Activated T-helper 17 cell treated with anti-CD3 and anti-CD28 coated beads, Interleukin-2, amount 50 U/mL, for 72 hours (primary cell): Measurements from ENCODE around the gene SPATS1. TPM values are rescaled to one million over a fixed set of nuclear protein-coding genes. Genes with fewer than 3 reads are reported as not detected.

ENCODE experiments used
- ATAC-seq: fragments of 150-1000 bp; cut with Tn5 transposase; replicated peaks from 2 replicates; pipeline ENCODE4 v1.10.0; 2021; ENCODE audit warnings: mild to moderate bottlenecking, moderate library complexity
- H3K27ac Mint-ChIP-seq: one replicate; pipeline ENCODE4 v1.8.0; 2022; ENCODE audit warnings: mixed read lengths
- H3K27me3 Mint-ChIP-seq: one replicate; pipeline ENCODE4 v1.8.0; 2022; ENCODE audit warnings: mixed read lengths
- H3K36me3 Mint-ChIP-seq: one replicate; pipeline ENCODE4 v1.8.0; 2022; ENCODE audit warnings: low read depth, mild to moderate bottlenecking, mixed read lengths
- H3K4me1 Mint-ChIP-seq: one replicate; pipeline ENCODE4 v1.8.0; 2022; ENCODE audit warnings: mixed read lengths
- H3K4me3 Mint-ChIP-seq: one replicate; pipeline ENCODE4 v1.8.0; 2022; ENCODE audit warnings: mild to moderate bottlenecking, mixed read lengths
- H3K9me3 Mint-ChIP-seq: one replicate; pipeline ENCODE4 v1.8.0; 2022; ENCODE audit warnings: mixed read lengths
- total RNA-seq, 2 donors: library from RNA; stranded (reverse); gene quantifications; one replicate each; pipeline ENCODE4 v1.2.3, GENCODE V29; 2022

The SPATS1 gene, protein sequence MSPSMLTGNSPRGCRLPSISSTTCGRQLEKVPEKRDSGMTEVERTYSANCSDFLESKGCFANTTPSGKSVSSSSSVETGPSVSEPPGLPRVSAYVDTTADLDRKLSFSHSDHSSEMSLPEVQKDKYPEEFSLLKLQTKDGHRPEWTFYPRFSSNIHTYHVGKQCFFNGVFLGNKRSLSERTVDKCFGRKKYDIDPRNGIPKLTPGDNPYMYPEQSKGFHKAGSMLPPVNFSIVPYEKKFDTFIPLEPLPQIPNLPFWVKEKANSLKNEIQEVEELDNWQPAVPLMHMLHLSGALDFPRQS
- not detected for total RNA-seq

DNA sequence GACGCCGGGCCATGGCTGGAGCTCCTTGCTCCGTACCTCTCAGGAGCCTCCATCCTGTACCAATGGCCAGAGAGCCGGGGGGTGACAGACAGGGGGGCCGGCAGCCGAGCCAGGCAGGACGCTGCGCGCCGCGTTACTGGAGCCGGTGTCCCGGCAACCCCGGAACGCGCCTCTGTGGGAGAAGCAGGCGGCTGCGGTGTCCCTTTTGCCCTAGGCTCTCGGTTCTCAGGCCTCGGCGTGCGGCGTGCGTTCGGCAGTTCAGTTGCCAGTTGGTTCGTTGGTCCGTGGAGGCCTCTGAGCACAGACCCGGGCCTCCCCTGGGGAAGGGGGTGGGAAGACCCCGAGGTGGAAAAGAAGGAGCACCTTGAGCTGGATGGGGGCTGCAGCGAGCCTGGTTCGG lies at the start of gene SPATS1:
TSS of gene SPATS1 (plus strand) at position 162 of the 400 bp plus-strand sequence. CDS start 446 bp downstream, outside the sequence.
- H3K4me1 Mint-ChIP-seq = no peaks in the 10 kb centered on the region
- no peak within 1 kb of the TSS for H3K27ac Mint-ChIP-seq
- H3K9me3 Mint-ChIP-seq = no peaks in the 10 kb centered on the region
- no peaks in the 10 kb centered on the region for H3K36me3 Mint-ChIP-seq
- H3K4me3 Mint-ChIP-seq = no peak within 1 kb of the TSS
- peaks cover 39% of the 10 kb centered on the region for H3K27me3 Mint-ChIP-seq
- ATAC-seq = no peak

- Mint-ChIP-seq H3K9me3 (no peaks in the 10 kb centered on the region), H3K27ac (no peak overlapping the region), H3K36me3 (no peaks in the 10 kb centered on the region), H3K4me3 (no peak overlapping the region), H3K4me1 (no peaks in the 10 kb centered on the region), H3K27me3 (peaks cover 59% of the 10 kb centered on the region)
- ATAC-seq = no peak
Measured at GRCh38 chr6:44292661-44293365, 49.6 kb upstream of the SPATS1 start.

DNA sequence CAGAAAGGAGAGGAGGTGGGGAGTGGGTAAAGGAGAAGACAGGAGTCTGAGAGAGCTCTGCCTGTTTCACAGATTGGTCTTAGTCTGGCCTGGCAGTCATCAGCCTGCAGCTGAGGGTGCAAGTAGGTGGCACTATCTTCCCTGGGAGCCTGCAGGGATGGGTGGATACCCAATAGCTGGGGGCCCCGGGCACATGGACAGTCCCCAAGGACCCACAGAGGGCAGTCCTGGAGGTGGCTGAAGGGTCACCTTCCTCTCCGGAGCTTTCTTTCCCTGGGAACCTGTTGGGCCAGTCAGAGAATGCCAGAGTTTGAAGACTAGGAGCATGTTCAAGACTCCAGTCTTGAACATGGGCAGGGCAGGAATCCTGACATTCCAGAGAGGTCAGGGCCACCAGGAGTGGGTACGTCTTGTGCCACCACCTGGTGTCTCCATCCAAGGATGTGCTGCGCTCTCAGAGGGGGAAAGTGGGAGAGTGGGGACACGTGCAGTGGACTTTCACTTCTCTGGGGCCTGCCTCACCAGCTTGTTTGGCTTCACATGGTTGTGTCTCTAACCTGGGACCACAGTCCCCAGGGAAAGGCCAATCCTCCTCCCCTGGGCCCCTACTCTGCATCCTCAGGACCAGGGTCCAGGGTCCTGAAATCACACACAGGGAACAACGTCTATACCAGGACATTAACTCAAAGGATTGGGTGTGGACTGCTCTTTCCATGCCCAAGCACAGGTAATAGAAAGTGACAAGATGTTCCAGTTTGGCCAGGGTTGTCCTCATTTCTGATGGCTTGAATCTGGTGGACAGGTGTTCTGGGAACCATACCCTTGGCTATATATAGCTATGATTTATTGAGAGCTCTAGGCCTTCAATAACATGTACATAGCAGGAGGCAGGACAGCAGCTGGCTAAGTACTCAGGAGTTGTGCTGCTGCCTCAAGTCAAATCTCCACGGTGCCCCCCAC lies 47.3 kb upstream of the SPATS1 start:
- Mint-ChIP-seq H3K36me3 (peaks cover 3% of the 10 kb centered on the region), H3K4me1 (no peaks in the 10 kb centered on the region), H3K27ac (no peak overlapping the region), H3K4me3 (no peak overlapping the region), H3K9me3 (no peaks in the 10 kb centered on the region), H3K27me3 (peaks cover 54% of the 10 kb centered on the region)
- ATAC-seq = no peak

DNA sequence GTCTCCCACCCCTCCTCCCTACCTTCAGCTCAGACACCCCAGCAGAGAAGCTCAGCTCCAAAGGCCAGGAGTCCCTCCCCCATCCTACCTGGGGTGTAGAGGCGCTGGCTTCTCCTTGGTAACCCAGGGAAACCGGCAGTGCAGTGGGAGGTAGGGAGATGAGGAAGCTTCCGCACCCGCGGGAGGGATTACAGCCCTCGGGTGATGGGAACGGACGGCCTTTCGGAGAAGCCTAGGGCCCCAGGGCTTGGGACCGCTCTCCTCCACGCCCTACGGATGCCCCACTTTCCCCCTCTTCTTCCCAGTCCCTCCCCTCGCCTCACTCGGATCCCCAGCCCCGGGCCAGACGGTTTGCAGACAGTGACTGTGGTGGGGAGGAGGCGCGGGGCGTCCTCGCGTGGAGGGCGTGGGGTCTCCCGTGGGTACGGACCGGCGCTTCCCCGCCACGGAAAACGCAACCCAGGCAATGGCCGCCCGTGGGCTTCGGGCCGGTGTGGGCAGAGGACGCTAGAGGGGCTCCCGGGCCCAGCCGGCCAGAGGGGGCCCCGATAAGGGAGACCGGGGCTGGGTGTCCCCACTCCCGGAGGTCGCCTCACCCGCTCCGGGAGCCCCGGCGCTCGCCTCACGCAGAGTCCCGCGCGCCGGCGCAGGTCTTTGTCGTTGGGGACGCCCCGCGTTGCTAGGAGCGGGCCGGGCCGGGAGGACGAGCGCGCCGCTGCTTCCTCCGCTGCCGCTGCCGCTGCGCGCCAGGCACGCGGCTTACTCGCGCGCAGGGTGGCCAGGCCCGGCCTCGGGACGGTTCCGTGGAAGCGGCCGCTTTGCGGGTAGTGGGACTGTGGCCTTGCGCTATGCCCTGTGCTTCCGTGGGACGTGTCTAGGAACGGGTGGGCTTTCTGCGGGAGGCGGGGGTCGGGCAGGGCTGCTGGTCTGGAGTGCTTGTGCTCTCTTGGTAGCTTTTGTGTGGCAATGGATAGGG lies 45.1 kb upstream of the SPATS1 start:
- peak overlapping the region; percentile 37 for H3K4me3 Mint-ChIP-seq
- H3K27ac Mint-ChIP-seq = no peak overlapping the region

GRCh38 chr6:44298055-44298803 lies 44.2 kb upstream of the SPATS1 start:
- Mint-ChIP-seq H3K4me3 (peak overlapping the region; percentile 34), H3K4me1 (no peaks in the 10 kb centered on the region), H3K27ac (no peak overlapping the region), H3K9me3 (no peaks in the 10 kb centered on the region), H3K36me3 (peaks cover 30% of the 10 kb centered on the region), H3K27me3 (peaks cover 34% of the 10 kb centered on the region)
- ATAC-seq = no peak

More for the DNA sequence above, 45.1 kb upstream of the SPATS1 start:
- Mint-ChIP-seq H3K27me3 (peaks cover 36% of the 10 kb centered on the region), H3K4me1 (no peaks in the 10 kb centered on the region), H3K9me3 (no peaks in the 10 kb centered on the region), H3K36me3 (peaks cover 23% of the 10 kb centered on the region)
- ATAC-seq = peak; percentile 72

- Mint-ChIP-seq H3K9me3 (no peaks in the 10 kb centered on the region), H3K4me3 (no peak overlapping the region), H3K27ac (no peak overlapping the region), H3K36me3 (peaks cover 36% of the 10 kb centered on the region), H3K4me1 (no peaks in the 10 kb centered on the region), H3K27me3 (peaks cover 30% of the 10 kb centered on the region)
- no peak for ATAC-seq
Measured at GRCh38 chr6:44298864-44299263, 43.6 kb upstream of the SPATS1 start.

GRCh38 chr6:44300292-44300823 lies 42.1 kb upstream of the SPATS1 start:
- ATAC-seq = no peak
- H3K27ac Mint-ChIP-seq = peak overlapping the region; percentile 15
- H3K4me3 Mint-ChIP-seq = no peak overlapping the region
- peaks cover 20% of the 10 kb centered on the region for H3K27me3 Mint-ChIP-seq
- H3K4me1 Mint-ChIP-seq = no peaks in the 10 kb centered on the region
- peaks cover 49% of the 10 kb centered on the region for H3K36me3 Mint-ChIP-seq
- H3K9me3 Mint-ChIP-seq = no peaks in the 10 kb centered on the region

GRCh38 chr6:44301106-44301505 lies 41.3 kb upstream of the SPATS1 start:
- no peak overlapping the region for H3K4me3 Mint-ChIP-seq
- H3K27ac Mint-ChIP-seq = no peak overlapping the region
- H3K9me3 Mint-ChIP-seq = no peaks in the 10 kb centered on the region

GRCh38 chr6:44301782-44302564 lies 40.5 kb upstream of the SPATS1 start:
- H3K4me3 Mint-ChIP-seq = no peak overlapping the region
- no peaks in the 10 kb centered on the region for H3K4me1 Mint-ChIP-seq
- ATAC-seq = no peak
- peaks cover 8% of the 10 kb centered on the region for H3K27me3 Mint-ChIP-seq
- no peak overlapping the region for H3K27ac Mint-ChIP-seq
- H3K9me3 Mint-ChIP-seq = no peaks in the 10 kb centered on the region
- H3K36me3 Mint-ChIP-seq = peaks cover 57% of the 10 kb centered on the region

More at GRCh38 chr6:44301106-44301505, 41.3 kb upstream of the SPATS1 start:
- H3K27me3 Mint-ChIP-seq = peaks cover 16% of the 10 kb centered on the region
- peaks cover 57% of the 10 kb centered on the region for H3K36me3 Mint-ChIP-seq
- no peaks in the 10 kb centered on the region for H3K4me1 Mint-ChIP-seq
- ATAC-seq = no peak

DNA sequence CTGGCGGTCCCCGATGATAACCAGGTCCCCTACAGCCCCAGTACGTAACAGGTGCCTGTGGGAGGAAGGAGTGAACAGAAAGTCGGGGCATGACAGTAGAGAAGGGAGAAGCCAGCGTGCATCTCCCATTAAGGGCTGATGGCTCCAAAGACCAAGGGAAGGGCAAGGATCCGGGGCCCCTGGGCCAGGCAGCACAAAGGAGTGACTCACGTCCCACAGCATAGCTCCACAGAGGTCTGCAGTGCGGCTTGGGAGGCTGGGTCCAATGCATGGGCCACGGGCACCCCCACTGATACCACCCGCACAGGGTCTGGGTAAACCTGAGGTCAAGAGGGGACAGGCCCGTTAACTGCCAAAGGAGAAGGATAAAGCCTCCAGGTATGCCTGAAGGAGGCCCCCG lies 39.6 kb upstream of the SPATS1 start:
- Mint-ChIP-seq H3K27ac (no peak overlapping the region), H3K4me3 (no peak overlapping the region), H3K27me3 (peaks cover 6% of the 10 kb centered on the region), H3K9me3 (no peaks in the 10 kb centered on the region), H3K36me3 (peaks cover 59% of the 10 kb centered on the region), H3K4me1 (no peaks in the 10 kb centered on the region)
- no peak for ATAC-seq

- no peak overlapping the region for H3K4me3 Mint-ChIP-seq
- no peaks in the 10 kb centered on the region for H3K9me3 Mint-ChIP-seq
- ATAC-seq = no peak
- H3K27ac Mint-ChIP-seq = no peak overlapping the region
- peaks cover 68% of the 10 kb centered on the region for H3K36me3 Mint-ChIP-seq
- H3K27me3 Mint-ChIP-seq = peaks cover 3% of the 10 kb centered on the region
- H3K4me1 Mint-ChIP-seq = no peaks in the 10 kb centered on the region
Measured at GRCh38 chr6:44303842-44304241, 38.6 kb upstream of the SPATS1 start.
